GM18526 (cell line): ENCODE results near the gene PAK1.

Source experiments
- POLR2A ChIP-seq: IDR thresholded peaks from 3 replicates; pipeline ENCODE4 v1.6.1; 2011; ENCODE audit not compliant: insufficient read length; ENCODE audit errors: extremely low read depth

Gene PAK1

GRCh38 chr11:77487790-77488189 lies 13.9 kb upstream of the PAK1 start:
- TF ChIP-seq POLR2A: no peak

GRCh38 chr11:77479746-77480352 lies 6.0 kb upstream of the PAK1 start:
- TF ChIP-seq POLR2A: no peak

- TF ChIP-seq POLR2A: no peak
These were observed 1.3 kb upstream of the PAK1 start for GRCh38 chr11:77475206-77475605.

GRCh38 chr11:77474684-77475060 lies 778 bp upstream of the PAK1 start:
- TF ChIP-seq POLR2A: no peak

- peak; percentile 53 for TF ChIP-seq POLR2A
These were observed 698 bp downstream of the PAK1 start for GRCh38 chr11:77472991-77473800.

GRCh38 chr11:77471558-77472193 lies 2.2 kb downstream of the PAK1 start:
- no peak for TF ChIP-seq POLR2A

GRCh38 chr11:77470971-77471370 lies 2.9 kb downstream of the PAK1 start:
- no peak for TF ChIP-seq POLR2A

GRCh38 chr11:77470504-77470903 lies 3.4 kb downstream of the PAK1 start:
- TF ChIP-seq POLR2A: no peak

GRCh38 chr11:77468527-77468926 lies 5.4 kb downstream of the PAK1 start:
- no peak for TF ChIP-seq POLR2A

- no peak for TF ChIP-seq POLR2A
These were observed 5.9 kb downstream of the PAK1 start for GRCh38 chr11:77467993-77468392.

GRCh38 chr11:77467233-77467632 lies 6.7 kb downstream of the PAK1 start:
- TF ChIP-seq POLR2A: no peak

- TF ChIP-seq POLR2A: no peak
These were observed 16.6 kb downstream of the PAK1 start for GRCh38 chr11:77457340-77457739.

GRCh38 chr11:77455740-77456139 lies 18.2 kb downstream of the PAK1 start:
- no peak for TF ChIP-seq POLR2A

GRCh38 chr11:77454867-77455655 lies 18.8 kb downstream of the PAK1 start:
- no peak for TF ChIP-seq POLR2A

GRCh38 chr11:77450227-77450626 lies 23.7 kb downstream of the PAK1 start:
- no peak for TF ChIP-seq POLR2A

- no peak for TF ChIP-seq POLR2A
These were observed 24.1 kb downstream of the PAK1 start for GRCh38 chr11:77449784-77450183.

GRCh38 chr11:77449060-77449521 lies 24.8 kb downstream of the PAK1 start:
- TF ChIP-seq POLR2A: no peak
